ENCODE data around the gene NT5DC1.

The NT5DC1 gene

DNA sequence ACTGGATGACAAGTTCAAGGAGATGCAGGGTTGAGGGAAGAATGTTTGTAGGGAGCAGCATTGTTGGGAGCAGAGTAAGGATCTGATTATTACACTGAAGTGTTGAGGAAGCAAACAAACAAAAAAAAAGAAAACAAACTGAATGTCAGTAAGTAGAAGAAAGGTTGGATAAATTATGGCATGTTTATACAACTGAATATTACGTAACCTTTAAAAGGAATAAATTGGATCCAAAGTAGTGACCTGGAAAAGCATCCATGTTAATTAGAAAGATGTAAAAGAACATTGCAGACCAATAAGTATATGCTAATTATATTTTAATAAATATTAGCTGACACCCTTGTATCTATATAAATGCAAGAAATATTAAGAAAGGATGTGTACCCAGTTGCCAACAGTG is 191.9 kb downstream of the NT5DC1 start:
- H3K36me3 Mint-ChIP-seq (ENCODE audit: low read depth) = no peaks in the 10 kb centered on the region
- H3K9me3 Mint-ChIP-seq = peaks cover 4% of the 10 kb centered on the region
- no peak for DNase-seq
- H3K27ac Mint-ChIP-seq = no peak overlapping the region
- H3K27me3 Mint-ChIP-seq (ENCODE audit: low read depth, poor library complexity) = no peaks in the 10 kb centered on the region
- H3K4me3 Mint-ChIP-seq = no peak overlapping the region
- TF ChIP-seq, protein P1, sequence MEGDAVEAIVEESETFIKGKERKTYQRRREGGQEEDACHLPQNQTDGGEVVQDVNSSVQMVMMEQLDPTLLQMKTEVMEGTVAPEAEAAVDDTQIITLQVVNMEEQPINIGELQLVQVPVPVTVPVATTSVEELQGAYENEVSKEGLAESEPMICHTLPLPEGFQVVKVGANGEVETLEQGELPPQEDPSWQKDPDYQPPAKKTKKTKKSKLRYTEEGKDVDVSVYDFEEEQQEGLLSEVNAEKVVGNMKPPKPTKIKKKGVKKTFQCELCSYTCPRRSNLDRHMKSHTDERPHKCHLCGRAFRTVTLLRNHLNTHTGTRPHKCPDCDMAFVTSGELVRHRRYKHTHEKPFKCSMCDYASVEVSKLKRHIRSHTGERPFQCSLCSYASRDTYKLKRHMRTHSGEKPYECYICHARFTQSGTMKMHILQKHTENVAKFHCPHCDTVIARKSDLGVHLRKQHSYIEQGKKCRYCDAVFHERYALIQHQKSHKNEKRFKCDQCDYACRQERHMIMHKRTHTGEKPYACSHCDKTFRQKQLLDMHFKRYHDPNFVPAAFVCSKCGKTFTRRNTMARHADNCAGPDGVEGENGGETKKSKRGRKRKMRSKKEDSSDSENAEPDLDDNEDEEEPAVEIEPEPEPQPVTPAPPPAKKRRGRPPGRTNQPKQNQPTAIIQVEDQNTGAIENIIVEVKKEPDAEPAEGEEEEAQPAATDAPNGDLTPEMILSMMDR (IDR thresholded peaks at IDR 0.05) = no peak
- no peaks in the 10 kb centered on the region for H3K4me1 Mint-ChIP-seq

DNA sequence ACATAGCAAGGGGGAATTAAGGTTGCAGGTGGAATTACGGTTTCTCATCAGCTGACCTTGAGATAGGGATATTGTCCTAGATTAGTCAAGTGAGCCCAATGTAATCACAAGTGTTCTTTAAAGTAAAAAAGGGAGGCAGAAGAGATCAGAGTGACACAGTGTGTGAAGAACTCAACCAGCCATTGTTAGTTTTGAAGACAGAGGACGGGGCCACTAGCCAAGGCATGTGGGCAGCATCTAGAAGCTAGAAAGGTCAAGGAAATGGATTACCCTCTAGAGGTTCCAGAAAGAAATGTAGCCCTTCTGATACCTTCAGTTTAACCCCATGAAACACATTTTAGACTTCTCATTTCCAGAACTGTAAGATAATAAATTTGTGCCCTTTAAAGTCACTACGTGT is 197.6 kb downstream of the NT5DC1 start:
- peaks cover 5% of the 10 kb centered on the region for H3K36me3 Mint-ChIP-seq (ENCODE audit: low read depth)
- TF ChIP-seq, protein P1 (IDR thresholded peaks at IDR 0.05) = no peak
- H3K4me3 Mint-ChIP-seq = no peak overlapping the region
- peaks cover 16% of the 10 kb centered on the region for H3K9me3 Mint-ChIP-seq
- no peaks in the 10 kb centered on the region for H3K4me1 Mint-ChIP-seq
- H3K27ac Mint-ChIP-seq = no peak overlapping the region
- DNase-seq = no peak
- no peaks in the 10 kb centered on the region for H3K27me3 Mint-ChIP-seq (ENCODE audit: low read depth, poor library complexity)

DNA sequence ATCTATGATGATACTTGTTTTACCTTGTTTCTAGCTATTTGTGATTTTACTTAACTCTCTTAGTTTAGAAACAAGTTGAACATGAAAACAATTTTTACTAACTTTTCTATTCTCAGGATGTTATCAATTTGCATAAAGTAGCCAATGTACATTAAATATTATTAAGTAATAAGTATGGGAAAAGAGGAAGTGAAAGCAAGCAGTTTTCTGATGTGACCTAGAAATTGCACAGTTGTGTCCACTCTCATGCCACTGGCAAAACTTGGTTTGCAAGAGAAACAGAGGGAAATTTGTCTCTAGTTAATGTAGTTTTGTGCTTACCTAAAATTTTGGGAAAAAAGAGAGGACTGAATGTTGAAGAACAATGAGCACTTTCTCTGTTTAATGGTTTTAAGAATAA is 198.3 kb downstream of the NT5DC1 start:
- Mint-ChIP-seq H3K4me3 (no peak overlapping the region), H3K4me1 (no peaks in the 10 kb centered on the region), H3K27me3 (ENCODE audit: low read depth, poor library complexity) (no peaks in the 10 kb centered on the region), H3K27ac (no peak overlapping the region), H3K36me3 (ENCODE audit: low read depth) (peaks cover 5% of the 10 kb centered on the region), H3K9me3 (peaks cover 16% of the 10 kb centered on the region)
- TF ChIP-seq, protein P1 (IDR thresholded peaks at IDR 0.05) = no peak
- no peak for DNase-seq

Data from nephron progenitor cell (in vitro differentiated cells).